ENCODE data around the gene CTDP1. TPM values are rescaled to one million over a fixed set of nuclear protein-coding genes. Genes with fewer than 3 reads are reported as not detected.

CTDP1 gene
- total and polyA plus RNA-seq, 4 donors: 7.0 to 19.8 (median 16.7) TPM

DNA sequence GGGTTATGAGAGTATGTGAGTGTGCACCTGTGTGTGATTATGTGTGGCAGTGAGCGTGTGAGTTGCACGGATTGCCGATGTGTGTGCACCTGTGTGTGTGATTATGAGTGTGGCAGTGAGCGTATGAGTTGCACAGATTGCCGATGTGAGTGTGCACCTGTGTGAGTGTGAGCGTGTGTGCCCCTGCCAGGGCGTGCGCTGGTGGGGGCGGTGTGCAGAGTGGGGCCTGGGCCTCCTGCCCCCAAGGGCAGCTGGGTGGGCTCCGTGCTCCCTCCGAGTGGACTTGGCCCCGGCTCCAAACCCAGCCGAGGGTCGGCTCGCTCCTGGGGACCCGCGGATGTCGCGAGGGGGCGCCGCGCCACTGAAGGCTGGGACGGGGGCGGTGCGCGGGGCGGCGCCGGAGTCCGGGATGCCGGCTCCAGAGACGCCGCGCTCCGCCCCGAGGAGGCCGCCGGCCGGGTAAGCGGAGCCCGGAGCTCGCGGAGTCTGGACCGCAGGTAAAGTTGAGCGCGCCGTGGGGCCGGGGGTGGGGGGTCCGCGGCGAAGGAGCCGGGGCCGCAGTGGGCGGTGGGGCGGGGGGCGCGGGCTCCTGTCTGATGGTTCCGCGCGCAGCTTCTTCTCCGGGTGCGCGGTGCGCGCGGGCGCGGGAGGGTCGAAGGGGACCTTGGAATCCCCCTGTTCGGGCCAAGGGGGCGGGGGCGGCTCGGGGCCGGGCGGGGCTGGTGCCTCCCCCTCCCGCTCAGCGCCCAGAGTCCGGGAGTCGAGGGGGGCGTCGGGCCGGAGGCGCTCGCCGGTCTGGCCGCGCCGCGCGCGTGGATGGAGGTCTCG is 118.1 kb downstream of the CTDP1 start, which contains the start of gene KCNG2:
Gene KCNG2 (plus strand): TSS at position 421 of the 828 bp plus-strand sequence. CDS start 65,730 bp downstream, outside the sequence.
- intact Hi-C loops (cut with DNase I): no loop called here
- no peak for ATAC-seq (ENCODE audit: low FRiP score)
- 5 to 7% methylated on average over 51 to 92 of the region's 92 CpGs for WGBS, 2 donors
- Histone ChIP-seq H3K9me3 (ENCODE audit: control insufficient read depth, low read length) (no peaks in the 10 kb centered on the region), H3K27ac (ENCODE audit: low read depth in 1 of 2, low read length in 2 of 2) (no peak within 1 kb of the TSS), H3K4me1 (ENCODE audit: control insufficient read depth in 1 of 2, insufficient read depth in 2 of 2, low read length in 2 of 2) (no peaks in the 10 kb centered on the region), H3K4me3 (ENCODE audit: low read length in 2 of 2) (no peak within 1 kb of the TSS), H3K27me3 (ENCODE audit: control insufficient read depth in 1 of 2, insufficient read depth in 2 of 2, low read length in 1 of 2) (peaks cover 0 to 3% of the 10 kb centered on the region in 2 donors), H3K36me3 (ENCODE audit: control insufficient read depth in 1 of 2, insufficient read depth in 2 of 2, low read length in 1 of 2) (no peaks in the 10 kb centered on the region)
- peak; percentile 37 to 72 for DNase-seq

DNA sequence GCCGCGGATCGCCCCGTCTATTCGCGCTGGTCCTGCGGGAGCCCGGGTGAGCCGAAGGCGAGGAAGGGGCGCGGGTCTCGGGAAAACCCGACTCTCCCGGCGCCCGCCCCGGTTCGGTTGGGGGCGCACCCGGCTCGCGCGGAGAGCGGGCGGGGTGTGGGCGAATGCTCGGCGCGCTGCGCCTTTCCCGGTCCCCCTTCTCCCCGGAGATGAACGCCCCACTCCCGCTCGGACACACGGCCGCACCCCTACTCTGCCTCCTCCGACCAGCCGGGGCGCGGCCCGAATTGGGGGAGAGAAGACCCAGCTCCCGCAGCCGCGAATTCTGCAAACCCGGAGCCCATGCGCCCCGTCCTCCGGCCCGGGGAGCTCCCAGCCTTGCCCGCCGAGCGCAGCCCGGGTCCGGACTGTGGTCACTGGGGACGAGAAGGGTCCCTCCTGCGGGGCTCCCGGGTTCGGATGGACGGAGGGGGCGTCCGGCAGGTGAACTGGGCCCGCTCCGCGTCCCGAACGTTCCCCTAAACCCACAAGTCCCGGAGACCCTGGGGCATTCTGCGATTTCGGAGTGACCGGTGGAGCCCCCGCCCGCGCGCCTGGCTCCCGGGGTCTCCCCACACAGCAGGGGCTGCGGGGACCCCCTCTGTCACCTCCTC is 118.9 kb downstream of the CTDP1 start:
- Histone ChIP-seq H3K9me3 (ENCODE audit: control insufficient read depth, low read length) (no peaks in the 10 kb centered on the region), H3K36me3 (ENCODE audit: control insufficient read depth in 1 of 2, insufficient read depth in 2 of 2, low read length in 1 of 2) (no peaks in the 10 kb centered on the region), H3K4me1 (ENCODE audit: control insufficient read depth in 1 of 2, insufficient read depth in 2 of 2, low read length in 2 of 2) (no peaks in the 10 kb centered on the region), H3K4me3 (ENCODE audit: low read length in 2 of 2) (no peak overlapping the region), H3K27ac (ENCODE audit: low read depth in 1 of 2, low read length in 2 of 2) (no peak overlapping the region), H3K27me3 (ENCODE audit: control insufficient read depth in 1 of 2, insufficient read depth in 2 of 2, low read length in 1 of 2) (peaks cover 0 to 3% of the 10 kb centered on the region in 2 donors)
- DNase-seq: peak; percentile 46 to 78
- intact Hi-C loops (cut with DNase I): no loop called here
- no peak for ATAC-seq (ENCODE audit: low FRiP score)
- 1% methylated on average over 53 to 78 of the region's 78 CpGs for WGBS, 2 donors

DNA sequence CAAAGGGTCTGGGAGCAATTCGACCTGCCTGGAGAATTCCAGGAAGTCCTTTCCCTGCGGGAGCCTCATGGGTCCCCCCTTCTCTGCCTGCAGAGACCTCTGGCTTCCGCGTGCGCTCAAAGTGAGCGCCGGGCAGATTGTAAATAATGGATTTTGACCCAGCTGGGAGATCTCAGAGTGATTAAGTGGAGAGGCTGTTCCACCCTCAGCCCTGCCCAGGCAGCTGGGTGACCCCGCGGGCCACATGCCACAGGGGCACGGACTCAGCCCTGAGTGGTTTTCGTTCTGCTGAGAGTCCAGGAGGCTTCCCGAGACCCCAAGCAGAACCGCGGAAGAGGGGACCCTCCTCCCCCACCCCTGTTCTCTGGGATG is 119.4 kb downstream of the CTDP1 start:
- no peak overlapping the region for H3K27ac ChIP-seq (ENCODE audit: low read depth in 1 of 2, low read length in 2 of 2)
- no peak for ATAC-seq (ENCODE audit: low FRiP score)
- H3K4me1 ChIP-seq (ENCODE audit: control insufficient read depth in 1 of 2, insufficient read depth in 2 of 2, low read length in 2 of 2): no peaks in the 10 kb centered on the region
- intact Hi-C loops (cut with DNase I): no loop called here
- H3K9me3 ChIP-seq (ENCODE audit: control insufficient read depth, low read length): no peaks in the 10 kb centered on the region
- WGBS, 2 donors: 2 to 4% methylated on average over 14 of the region's 14 CpGs
- H3K36me3 ChIP-seq (ENCODE audit: control insufficient read depth in 1 of 2, insufficient read depth in 2 of 2, low read length in 1 of 2): no peaks in the 10 kb centered on the region
- peaks cover 0 to 3% of the 10 kb centered on the region in 2 donors for H3K27me3 ChIP-seq (ENCODE audit: control insufficient read depth in 1 of 2, insufficient read depth in 2 of 2, low read length in 1 of 2)
- peak in 1 of 2 donors; percentile 52 for DNase-seq
- H3K4me3 ChIP-seq (ENCODE audit: low read length in 2 of 2): no peak overlapping the region

DNA sequence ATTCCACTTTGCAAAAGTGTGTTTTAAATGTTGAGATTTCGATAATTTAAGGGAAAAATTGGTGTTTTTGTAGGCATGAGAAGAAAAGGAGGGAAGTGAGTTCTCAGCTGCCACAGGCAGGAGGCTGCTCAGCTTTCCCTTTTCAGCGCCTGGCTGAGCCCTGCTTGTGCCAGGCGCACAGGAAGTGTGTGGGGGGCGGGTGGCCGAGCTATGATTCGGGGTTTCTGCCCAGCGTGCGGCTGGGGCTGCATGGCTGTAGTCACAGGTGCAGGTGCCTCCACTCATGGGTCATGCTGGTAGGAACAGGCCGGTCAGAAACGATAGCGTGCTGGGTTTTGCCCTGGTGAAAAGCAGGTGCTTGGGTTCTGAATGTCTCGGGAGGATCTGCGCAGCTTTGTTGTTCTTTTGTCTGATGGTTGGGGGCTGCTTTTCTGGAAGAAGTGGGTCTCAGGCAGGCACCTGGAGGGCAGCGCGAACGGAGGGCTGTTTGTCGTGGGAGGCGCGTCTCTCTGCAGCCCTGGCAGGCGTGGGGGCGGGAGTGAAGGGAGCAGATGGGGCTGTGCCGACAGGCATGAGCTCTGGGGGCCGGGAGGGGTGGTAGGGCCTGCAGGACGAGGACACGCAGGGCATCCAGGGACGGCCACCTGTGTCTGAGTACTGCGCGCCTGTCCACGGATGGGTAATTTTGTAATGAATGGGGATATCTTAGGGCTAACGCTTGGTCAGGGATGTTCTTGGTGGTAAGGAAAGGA is 120.2 kb downstream of the CTDP1 start:
- H3K27ac ChIP-seq (ENCODE audit: low read depth in 1 of 2, low read length in 2 of 2): no peak overlapping the region
- no peak overlapping the region for H3K4me3 ChIP-seq (ENCODE audit: low read length in 2 of 2)
- peak in 1 of 2 donors; percentile 75 for DNase-seq
- H3K27me3 ChIP-seq (ENCODE audit: control insufficient read depth in 1 of 2, insufficient read depth in 2 of 2, low read length in 1 of 2): peaks cover 0 to 3% of the 10 kb centered on the region in 2 donors
- WGBS, 2 donors: 63 to 64% methylated on average over 30 of the region's 30 CpGs
- H3K4me1 ChIP-seq (ENCODE audit: control insufficient read depth in 1 of 2, insufficient read depth in 2 of 2, low read length in 2 of 2): no peaks in the 10 kb centered on the region
- H3K9me3 ChIP-seq (ENCODE audit: control insufficient read depth, low read length): no peaks in the 10 kb centered on the region
- intact Hi-C loops (cut with DNase I): no loop called here
- no peak for ATAC-seq (ENCODE audit: low FRiP score)
- H3K36me3 ChIP-seq (ENCODE audit: control insufficient read depth in 1 of 2, insufficient read depth in 2 of 2, low read length in 1 of 2): no peaks in the 10 kb centered on the region

DNA sequence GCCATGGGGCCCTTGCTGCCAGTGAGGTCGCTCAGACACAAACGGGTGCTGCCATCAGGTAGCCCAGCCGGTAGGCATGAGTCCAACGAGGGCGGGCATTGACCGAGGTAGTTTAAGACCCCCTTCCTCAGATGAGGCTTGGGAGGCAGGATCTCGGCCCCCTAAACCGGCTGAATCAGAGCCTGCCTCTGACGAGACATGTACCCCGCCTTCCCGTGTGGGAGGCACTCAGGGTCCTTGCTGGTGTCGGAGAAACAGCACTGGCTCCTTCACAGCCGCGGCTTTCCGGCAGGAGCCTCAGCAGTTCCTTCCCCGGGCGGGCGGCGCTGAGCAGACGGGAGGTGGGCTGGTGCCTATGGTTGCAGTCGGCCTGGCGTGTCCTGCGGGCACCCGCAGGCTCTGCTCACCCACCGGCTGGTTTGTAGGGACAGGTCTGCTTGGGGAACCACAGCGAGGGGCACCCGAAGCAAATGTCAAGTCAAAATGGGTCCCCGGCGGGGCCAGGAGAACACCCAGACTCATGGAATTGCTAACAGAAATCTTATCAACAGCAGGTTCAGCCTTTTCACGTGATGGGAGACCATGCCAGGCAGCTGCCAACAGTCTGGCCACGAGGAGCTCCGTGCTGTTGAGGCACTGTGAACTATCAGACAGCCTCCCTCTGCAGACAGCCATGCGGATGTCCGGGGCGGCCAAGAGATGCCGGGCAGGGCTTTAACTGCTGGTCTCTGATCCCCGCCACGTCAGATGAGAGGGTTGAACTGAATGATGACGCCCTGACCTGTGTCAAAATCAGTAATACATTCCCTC is 121.0 kb downstream of the CTDP1 start:
- WGBS, 2 donors: 89 to 91% methylated on average over 37 to 39 of the region's 39 CpGs
- intact Hi-C loops (cut with DNase I): no loop called here
- no peak overlapping the region for H3K27ac ChIP-seq (ENCODE audit: low read depth in 1 of 2, low read length in 2 of 2)
- no peaks in the 10 kb centered on the region for H3K9me3 ChIP-seq (ENCODE audit: control insufficient read depth, low read length)
- H3K36me3 ChIP-seq (ENCODE audit: control insufficient read depth in 1 of 2, insufficient read depth in 2 of 2, low read length in 1 of 2): no peaks in the 10 kb centered on the region
- ATAC-seq (ENCODE audit: low FRiP score): no peak
- DNase-seq: peak in 1 of 2 donors; percentile 68
- no peaks in the 10 kb centered on the region for H3K4me1 ChIP-seq (ENCODE audit: control insufficient read depth in 1 of 2, insufficient read depth in 2 of 2, low read length in 2 of 2)
- H3K4me3 ChIP-seq (ENCODE audit: low read length in 2 of 2): no peak overlapping the region
- peaks cover 0 to 3% of the 10 kb centered on the region in 2 donors for H3K27me3 ChIP-seq (ENCODE audit: control insufficient read depth in 1 of 2, insufficient read depth in 2 of 2, low read length in 1 of 2)

DNA sequence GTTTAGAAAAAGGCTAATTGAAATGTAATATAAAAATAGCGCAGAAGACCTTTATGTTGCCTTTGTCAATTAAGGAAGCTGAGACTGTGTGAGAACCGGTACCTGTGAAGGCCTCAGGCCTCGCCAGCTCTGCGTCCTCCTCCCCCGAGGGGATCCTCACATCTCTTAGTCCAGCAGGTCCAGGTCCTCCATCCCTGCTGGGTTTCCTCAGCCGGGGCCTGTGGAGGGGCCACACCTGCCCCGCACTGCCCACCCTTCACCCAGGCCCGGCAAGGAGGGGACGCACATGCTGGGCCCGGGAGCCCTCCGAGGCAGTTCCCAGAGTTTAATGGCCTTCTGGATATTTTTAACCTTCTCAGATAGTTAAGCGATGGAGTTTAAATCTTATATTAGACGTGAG is 121.6 kb downstream of the CTDP1 start:
- DNase-seq: peak in 1 of 2 donors; percentile 43
- H3K27me3 ChIP-seq (ENCODE audit: control insufficient read depth in 1 of 2, insufficient read depth in 2 of 2, low read length in 1 of 2): peaks cover 0 to 3% of the 10 kb centered on the region in 2 donors
- 90 to 91% methylated on average over 13 of the region's 13 CpGs for WGBS, 2 donors
- H3K9me3 ChIP-seq (ENCODE audit: control insufficient read depth, low read length): no peaks in the 10 kb centered on the region
- intact Hi-C loops (cut with DNase I): no loop called here
- no peaks in the 10 kb centered on the region for H3K4me1 ChIP-seq (ENCODE audit: control insufficient read depth in 1 of 2, insufficient read depth in 2 of 2, low read length in 2 of 2)
- no peaks in the 10 kb centered on the region for H3K36me3 ChIP-seq (ENCODE audit: control insufficient read depth in 1 of 2, insufficient read depth in 2 of 2, low read length in 1 of 2)
- H3K27ac ChIP-seq (ENCODE audit: low read depth in 1 of 2, low read length in 2 of 2): no peak overlapping the region
- ATAC-seq (ENCODE audit: low FRiP score): no peak
- H3K4me3 ChIP-seq (ENCODE audit: low read length in 2 of 2): no peak overlapping the region

DNA sequence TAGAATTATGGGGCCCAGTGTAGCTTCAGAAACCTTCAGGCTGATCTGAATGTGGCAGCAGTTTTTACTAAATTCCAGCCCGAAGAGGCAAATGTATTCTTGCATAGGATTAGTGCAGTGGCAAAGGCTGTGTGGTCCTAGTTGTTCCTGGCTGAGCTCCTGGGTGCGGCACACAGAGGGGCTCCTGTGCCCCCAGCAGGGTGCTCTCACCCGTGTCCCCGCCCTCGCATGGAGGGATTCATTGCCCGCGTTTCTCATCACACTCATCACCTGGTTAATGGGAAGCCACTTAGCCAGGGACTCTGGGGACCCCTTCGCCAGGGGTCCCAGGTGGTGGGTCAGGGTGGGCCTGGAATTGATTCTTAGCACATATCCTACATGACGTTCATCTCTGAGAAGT is 122.0 kb downstream of the CTDP1 start:
- no peaks in the 10 kb centered on the region for H3K4me1 ChIP-seq (ENCODE audit: control insufficient read depth in 1 of 2, insufficient read depth in 2 of 2, low read length in 2 of 2)
- DNase-seq (peak in 1 of 2 donors; percentile 9), ATAC-seq (ENCODE audit: low FRiP score) (no peak)
- intact Hi-C loops (cut with DNase I): no loop called here
- no peak overlapping the region for H3K4me3 ChIP-seq (ENCODE audit: low read length in 2 of 2)
- 80 to 86% methylated on average over 9 of the region's 9 CpGs for WGBS, 2 donors
- H3K27me3 ChIP-seq (ENCODE audit: control insufficient read depth in 1 of 2, insufficient read depth in 2 of 2, low read length in 1 of 2): peaks cover 0 to 3% of the 10 kb centered on the region in 2 donors
- no peaks in the 10 kb centered on the region for H3K9me3 ChIP-seq (ENCODE audit: control insufficient read depth, low read length)
- H3K27ac ChIP-seq (ENCODE audit: low read depth in 1 of 2, low read length in 2 of 2): no peak overlapping the region
- H3K36me3 ChIP-seq (ENCODE audit: control insufficient read depth in 1 of 2, insufficient read depth in 2 of 2, low read length in 1 of 2): no peaks in the 10 kb centered on the region

DNA sequence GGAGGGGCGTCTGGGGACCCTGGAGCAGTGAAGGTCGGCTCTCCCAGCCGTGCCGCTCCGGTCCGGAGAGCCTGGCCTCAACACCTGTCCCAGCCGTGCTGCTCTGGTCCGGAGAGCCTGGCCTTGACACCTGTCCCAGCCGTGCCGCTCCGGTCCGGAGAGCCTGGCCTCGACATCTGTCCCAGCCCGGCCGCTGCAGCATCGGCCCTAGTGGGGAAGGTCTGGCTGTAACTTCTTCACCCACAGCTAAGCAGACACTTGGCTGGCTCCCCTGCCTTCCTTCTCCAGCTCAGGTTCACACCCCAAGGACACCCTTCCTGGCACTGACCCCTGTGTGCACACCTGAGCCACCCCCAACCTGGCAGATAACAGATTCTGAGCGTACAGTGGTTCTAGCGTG is 122.7 kb downstream of the CTDP1 start:
- H3K4me1 ChIP-seq (ENCODE audit: control insufficient read depth in 1 of 2, insufficient read depth in 2 of 2, low read length in 2 of 2): no peaks in the 10 kb centered on the region
- 93 to 94% methylated on average over 18 of the region's 18 CpGs for WGBS, 2 donors
- H3K27ac ChIP-seq (ENCODE audit: low read depth in 1 of 2, low read length in 2 of 2): no peak overlapping the region
- DNase-seq: peak in 1 of 2 donors; percentile 66
- H3K4me3 ChIP-seq (ENCODE audit: low read length in 2 of 2): no peak overlapping the region
- H3K9me3 ChIP-seq (ENCODE audit: control insufficient read depth, low read length): no peaks in the 10 kb centered on the region
- no peak for ATAC-seq (ENCODE audit: low FRiP score)
- intact Hi-C loops (cut with DNase I): no loop called here
- H3K36me3 ChIP-seq (ENCODE audit: control insufficient read depth in 1 of 2, insufficient read depth in 2 of 2, low read length in 1 of 2): no peaks in the 10 kb centered on the region
- peaks cover 0 to 3% of the 10 kb centered on the region in 2 donors for H3K27me3 ChIP-seq (ENCODE audit: control insufficient read depth in 1 of 2, insufficient read depth in 2 of 2, low read length in 1 of 2)
